Fibroblast of skin of left quadriceps (primary cell): ENCODE measurements around the gene FN3KRP.

ENCODE experiments used
- DNase-seq, 2 experiments: peaks; one replicate each; pipeline ENCODE4 v3.0.0-alpha.2; 2013; ENCODE audit warnings: low read depth in 2 of 2

Gene FN3KRP, protein sequence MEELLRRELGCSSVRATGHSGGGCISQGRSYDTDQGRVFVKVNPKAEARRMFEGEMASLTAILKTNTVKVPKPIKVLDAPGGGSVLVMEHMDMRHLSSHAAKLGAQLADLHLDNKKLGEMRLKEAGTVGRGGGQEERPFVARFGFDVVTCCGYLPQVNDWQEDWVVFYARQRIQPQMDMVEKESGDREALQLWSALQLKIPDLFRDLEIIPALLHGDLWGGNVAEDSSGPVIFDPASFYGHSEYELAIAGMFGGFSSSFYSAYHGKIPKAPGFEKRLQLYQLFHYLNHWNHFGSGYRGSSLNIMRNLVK

DNA sequence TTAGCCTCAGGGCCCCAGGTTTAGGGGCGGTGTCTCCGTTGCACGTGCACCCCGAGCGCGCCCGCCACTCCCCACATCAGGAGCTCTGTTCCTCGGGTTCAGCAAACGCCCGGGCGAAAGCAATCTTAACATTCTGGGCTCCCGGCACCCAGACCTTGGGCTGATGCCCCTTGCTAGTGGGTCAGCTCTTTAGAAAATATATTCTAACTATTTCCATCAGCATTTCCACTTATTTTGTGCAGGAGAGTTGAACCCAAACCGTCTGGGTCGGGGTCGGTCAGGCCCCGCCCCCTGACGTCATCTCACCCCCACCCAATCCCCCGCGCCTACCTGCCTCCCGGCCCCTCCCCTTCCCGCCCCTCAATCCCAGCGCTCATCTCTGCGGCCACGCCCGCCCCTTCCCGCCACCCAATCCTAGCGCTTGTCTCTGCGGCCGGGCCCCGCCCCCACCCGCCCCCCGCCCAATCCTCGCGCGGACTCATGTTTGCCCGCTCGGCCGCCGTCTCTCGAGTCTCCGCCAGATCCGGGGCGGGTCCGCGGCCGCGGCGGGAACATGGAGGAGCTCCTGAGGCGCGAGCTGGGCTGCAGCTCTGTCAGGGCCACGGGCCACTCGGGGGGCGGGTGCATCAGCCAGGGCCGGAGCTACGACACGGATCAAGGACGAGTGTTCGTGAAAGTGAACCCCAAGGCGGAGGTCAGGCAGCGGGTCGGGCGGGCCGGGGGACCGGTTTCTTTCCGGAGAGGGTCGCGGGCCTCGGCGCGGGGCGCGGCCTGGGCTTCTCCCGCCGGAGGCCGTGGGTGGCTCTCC lies at the start of gene FN3KRP:
Gene FN3KRP (plus strand): TSS at position 504 of the 808 bp plus-strand sequence. CDS start 50 bp downstream, at position 554.
- DNase-seq: peak; percentile 74 to 81

DNA sequence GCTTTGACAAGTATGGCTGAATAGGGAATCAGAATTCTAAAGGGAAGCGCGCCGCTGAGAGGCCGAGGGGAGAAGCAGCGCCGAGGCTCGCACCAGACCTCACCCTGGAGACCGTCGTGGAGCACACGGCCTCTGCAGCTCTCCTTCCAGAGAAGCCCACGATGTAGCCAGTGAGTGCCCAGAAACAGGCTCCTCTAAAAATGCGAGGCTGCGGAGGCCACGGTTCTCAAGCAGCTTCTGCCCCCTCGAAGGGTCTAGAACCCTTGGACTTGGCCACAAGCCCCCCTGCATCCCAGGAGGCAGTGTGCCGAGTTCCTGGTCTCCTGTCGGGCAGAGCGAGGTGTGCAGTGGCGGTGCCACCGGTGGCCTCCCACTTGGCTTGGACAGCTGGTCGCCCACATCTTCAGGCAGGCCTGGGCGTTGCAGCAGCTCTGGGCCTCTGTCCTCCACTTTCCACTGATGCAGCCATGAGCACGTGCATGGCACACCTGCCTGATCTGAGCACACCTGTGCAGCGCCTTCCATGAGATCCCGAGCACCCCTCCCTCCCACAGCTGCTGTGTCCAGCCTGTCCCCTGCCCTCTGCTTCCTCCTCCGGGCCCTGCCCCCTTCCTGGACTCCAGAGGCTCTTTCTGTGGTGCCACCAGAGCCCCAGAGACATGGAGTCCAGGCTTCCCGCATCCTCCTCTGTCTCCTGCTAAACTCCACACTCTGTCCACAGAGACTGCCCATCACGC lies 49.4 kb upstream of the FN3KRP start:
- DNase-seq: no peak

DNA sequence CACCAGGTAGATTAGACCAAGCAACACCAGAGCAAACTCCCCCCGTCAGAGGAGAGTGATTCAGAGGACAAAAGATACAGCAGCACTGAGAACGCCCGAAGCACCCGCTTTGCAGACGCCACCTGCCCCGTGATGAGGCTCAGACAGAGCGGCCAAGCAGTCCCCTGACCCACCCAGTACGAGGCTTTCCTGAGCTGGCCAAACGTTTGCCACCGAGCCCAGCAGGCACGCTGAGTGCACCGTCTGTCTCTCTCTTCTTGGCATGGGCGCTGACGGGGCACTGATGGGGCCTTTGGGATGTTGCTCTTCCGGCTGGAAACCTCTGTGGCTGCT lies 48.9 kb upstream of the FN3KRP start:
- DNase-seq: no peak

DNA sequence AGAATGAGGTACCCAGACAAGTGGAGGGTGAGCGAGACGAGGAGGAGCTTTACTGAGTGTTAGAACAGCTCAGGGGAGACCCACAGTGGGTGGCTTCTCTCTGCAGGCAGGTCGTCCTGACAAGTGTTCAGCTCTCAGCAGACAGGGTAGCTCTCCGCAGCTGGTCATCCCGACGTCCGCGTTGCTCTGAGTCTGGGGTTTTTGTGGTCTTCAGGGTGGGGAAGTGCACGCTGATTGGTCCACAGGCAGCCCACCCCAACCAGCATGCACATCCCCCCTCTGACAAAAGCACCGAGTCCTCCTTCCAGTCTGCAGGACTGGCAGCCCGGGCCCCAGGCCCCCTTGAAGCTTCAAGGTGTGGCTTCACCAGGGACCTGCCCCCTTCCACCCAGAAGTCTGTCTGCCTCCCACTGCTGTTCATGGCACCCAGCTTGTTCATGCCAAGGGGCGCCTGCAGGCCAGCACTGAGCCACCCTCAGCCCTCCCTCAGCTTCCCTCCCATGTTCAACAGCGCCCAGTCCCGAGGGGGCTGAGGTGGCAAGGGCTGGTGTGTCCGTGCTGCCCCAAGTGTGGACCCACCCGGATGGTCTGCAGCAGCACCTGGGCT lies 48.4 kb upstream of the FN3KRP start:
- DNase-seq: no peak

DNA sequence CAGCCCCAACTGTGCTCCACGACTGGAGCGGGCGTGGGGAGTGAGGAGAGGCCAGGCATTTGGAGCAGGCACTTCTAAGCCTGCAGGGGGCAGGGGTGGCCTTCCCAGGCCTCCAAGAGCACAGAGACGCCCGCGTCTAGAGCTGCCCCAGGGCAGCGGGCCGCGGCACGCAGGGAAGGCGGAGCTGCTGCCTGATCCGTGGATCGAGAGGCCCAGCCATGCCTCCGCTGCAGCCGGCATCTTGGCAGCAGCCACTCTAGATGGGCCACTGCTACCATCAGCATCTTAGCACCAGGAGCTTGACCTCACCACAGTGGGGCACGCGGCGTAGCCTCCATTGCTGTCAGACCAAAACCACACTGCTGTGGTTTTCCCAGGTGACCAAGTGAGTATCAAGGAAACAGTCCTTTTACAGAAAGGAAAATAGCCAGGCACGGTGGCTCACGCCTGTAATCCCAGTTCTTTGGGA lies 47.8 kb upstream of the FN3KRP start:
- peak; percentile 7 to 15 for DNase-seq

DNA sequence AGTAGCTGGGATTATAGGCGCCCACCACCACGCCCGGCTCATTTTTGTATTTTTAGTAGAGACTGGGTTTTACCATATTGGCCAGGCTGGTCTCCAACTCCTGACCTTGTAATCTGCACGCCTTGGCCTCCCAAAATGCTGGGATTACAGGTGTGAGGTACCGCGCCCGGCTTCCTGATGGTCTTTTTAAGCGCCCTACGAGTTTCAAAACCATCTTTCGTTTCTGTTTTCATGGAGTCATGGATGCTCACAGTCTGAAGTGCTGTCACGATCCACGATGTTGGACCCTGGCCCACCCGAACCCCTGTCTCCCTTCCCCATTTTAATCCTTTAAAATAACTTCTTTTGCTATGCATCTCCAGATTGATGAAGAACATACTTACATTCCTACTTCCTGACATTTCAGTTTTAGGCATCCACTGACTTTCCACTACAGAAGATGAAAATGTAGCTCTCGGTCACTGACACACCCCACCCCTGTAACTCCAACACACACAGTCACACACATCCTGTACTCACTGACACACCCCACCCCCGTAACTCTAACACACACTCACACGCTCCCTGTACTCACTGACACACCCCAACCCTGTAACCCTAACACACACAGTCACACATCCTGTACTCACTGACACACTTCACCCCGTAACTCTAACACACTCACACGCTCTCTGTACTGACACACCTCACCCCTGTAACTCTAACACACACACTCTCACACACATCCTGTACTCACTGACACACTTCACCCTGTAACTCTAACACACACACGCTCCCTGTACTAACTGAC lies 45.6 kb upstream of the FN3KRP start:
- DNase-seq: no peak

DNA sequence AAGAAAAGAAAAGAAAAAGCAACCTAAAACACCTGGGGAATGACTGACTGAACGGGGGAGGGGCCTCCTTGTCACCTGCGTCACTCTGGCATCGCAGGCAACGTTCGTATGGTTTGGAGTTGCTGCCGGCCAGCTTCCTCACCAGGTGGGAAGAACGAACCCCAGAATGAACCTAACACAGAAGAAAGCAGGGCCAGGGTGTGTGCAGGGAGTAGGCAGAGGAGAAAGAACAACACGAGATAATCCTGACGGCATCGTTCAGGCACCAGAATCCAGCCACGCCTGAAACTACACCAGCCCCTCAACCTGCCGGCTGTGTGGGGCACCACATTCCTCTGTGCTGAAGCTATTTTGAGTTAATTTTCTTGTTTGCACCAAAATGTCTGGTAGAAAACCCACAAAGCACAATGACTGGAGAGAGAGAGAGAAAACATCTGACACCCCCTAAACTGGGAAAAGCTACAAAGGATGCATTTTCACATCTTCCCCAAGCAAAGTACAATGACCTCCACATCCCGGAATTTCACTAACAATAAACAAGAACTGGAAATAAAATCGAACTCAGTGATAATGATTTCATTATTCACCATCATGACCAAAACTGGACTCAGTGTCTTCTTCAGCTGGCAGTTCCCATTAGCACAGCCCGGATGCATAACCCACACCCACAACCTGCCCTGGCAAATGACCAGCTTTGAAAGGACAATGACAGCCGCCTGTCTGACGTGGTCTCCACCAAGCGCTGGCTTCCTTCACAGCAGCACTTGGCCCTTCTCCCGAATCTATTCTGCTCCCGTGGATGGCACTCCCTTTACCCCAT lies 41.6 kb upstream of the FN3KRP start:
- no peak for DNase-seq

DNA sequence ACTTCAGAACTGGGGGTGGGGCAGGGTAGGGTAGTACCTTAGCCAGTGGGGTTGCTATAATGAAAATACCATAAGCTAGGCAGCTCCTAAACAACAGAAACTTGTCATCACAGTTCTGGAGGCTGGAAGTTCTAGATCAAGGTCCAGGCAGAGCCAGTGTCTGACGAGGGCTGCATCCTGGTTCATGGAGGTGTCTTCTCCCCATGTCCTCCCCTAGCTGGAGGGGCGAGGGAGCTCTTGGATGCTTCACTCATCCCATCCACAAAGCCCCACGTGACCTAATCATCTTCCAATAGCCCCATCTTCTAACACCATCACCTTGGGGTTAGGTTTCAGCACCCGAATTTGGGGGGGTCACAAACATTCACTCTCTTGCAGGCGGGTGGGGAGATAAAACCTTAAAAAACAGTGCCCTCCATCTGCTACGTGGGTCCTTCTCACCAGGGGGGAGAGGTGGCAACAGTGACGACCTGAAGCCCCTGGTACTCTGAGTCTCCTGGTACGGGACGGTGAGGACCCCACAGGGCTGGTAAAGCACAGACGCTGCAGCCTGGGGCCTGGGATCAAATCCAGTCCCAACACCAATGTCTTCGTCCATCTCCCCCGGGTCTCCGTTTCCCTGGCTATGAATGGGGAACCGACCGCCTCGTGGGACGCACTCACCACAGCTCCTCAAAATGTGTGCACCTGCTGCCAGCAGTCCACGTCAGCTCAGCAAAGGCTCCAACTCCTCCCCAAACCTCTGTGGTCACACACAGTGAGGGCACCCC lies 40.8 kb upstream of the FN3KRP start:
- no peak for DNase-seq

DNA sequence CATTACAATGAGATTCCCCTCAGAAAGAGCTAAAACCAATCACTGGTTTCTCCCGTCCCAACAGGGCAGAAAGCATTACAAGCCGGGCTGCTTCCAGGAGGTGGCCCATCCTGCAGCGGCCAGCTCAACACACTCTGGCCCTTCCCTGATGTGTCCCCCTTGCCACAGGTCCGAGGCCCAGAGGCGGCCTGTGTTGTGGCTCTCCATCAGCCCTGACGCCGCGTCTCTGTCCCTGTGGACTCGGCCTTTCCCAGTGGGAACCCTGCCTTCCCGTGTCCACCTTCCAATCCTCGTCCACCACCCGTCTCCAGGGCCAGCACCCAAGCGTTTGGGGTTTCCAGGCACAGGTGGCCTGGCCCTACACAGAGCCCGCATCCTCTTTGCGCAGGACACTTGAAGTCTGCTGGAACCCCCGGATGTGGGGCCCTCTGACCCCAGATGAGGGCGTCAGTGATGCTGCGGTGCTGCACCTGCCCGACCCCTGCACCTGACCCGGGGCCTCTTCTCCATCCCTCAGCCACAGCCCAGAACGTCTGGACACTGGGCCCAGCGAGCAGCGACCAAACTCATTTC lies 39.1 kb upstream of the FN3KRP start:
- DNase-seq: no peak

DNA sequence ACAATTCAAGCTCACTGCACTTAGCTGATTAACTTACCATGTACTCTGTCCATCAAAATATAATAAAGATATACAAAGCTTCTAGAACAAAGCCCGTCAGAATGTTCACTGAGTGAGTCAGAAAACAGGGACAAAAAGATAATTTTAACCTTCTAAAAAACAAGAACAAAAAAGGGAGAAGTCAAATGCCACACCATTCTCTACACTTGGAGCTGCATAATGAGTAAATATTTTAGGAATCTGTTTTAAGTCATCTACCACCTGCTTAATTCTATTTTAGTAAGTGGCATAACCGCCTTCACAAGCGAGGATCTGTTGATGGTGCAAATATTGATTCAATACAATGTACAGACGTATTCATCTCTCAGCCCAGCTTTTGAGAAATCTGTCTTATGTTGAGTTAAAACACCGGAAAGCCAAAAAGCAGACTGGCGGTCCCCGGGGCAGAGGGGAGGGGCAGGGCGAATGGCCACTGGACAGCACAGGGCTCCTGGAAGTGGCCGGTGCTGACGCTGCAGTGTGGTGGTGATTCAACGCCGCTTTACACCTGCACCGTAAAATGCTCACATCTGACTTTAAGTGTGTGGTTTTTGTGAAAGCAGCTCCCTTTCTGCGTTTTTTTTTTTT lies 38.1 kb upstream of the FN3KRP start:
- no peak for DNase-seq

DNA sequence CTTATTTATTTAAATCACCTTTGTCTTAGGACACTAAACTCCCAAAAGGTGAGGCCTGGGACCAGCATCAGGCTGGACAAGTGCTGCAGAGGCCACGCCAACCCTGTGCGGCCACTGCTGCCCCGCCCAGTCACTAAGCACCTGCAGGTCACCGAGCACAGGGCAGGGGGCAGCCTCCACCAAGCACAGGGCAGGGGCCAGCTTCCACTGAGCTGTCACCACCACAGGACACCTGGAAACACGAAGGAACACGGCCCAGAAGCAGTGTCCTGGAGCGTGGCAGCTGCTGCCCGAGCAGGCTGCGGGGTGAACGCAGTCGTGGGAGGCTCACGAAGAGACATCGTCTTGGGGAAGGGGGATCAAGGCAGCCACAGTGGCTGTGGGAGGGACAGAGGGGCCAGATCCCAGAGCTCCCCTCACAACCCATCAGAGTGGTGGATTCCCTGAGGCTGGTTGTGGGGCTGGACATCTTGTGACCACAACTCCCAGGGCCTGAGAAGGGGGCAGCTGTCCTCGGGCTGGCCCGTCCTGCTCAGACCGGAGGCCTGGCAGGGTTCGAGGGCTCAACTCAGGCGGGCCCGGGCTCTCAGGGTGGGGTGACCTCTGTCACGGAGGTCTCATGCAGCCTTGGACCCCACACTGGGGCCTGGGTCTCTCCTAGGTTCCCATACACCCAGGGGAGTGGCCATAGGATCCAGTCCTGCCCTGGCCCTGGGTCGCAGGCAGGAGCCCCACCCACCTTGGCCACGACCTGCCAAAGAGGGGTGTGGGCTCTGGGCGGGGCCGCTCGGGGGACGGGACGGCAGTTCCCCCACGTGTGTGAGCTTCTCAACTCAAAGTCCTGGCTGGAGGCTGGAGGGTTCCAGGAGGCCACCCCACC lies 36.7 kb upstream of the FN3KRP start:
- no peak for DNase-seq

DNA sequence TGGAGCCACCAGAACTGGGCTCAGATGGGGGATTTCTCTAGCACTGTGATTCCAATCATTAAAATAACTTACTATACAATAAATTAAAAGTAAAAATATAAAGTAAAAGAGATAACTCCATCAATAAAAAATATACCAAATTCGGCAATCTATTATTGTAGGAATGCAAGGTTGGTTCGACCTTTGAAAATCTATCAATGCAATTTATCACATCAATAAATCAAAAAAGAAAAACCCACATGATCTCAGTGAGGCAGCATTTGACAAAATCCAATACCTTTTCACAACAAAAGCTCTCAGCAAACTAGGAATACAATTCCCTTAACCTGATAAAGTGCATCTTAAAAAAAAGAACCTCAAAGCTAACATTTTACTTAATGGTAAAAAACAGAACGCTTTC lies 35.0 kb upstream of the FN3KRP start:
- no peak for DNase-seq

DNA sequence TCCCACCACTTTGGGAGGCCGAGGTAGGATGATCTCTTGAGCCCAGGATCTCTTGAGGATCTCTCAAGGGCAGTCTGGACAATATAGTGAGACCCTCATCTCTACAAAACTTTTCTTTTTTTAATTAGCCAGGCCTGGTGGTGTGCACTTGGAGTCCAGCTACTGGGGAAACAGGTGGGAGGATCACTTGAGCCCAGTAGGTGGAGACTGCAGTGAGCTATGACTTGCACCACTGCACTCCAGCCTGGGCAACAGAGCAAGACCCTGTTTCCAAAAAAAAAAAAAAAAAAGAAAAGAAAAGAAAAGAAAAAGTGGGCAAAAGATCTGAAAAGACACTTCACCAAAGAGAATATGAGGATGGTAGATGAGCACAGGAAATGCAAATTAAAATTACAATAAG lies 33.0 kb upstream of the FN3KRP start:
- no peak for DNase-seq

DNA sequence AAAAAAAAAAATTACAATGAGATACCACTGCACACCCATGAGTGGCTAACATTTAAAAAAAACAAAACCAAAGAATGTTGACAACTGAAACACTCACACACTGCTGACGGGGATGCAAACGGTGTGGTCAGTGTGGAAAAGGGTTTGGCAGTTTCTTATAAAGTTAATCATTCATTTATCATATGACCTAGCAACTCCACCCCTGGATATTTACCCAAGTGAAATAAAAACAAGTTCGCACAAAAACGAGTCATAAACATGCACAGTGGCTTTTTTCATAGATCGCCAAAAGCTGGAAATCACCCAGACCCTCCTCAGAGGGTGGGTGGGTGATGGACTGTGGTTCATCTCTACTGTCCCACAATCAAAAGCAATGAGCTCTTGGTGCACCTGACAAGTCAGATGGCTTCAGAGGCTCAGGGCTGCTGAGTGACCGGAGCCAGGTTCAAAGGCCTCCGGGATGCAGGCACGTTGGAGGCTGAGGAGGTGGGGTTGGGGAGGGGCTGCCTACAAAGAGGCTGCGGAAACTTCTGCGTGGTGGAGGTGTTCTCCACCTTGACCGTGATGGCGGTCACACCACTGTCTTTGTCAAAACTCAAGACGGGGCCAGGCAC lies 32.2 kb upstream of the FN3KRP start:
- no peak for DNase-seq

DNA sequence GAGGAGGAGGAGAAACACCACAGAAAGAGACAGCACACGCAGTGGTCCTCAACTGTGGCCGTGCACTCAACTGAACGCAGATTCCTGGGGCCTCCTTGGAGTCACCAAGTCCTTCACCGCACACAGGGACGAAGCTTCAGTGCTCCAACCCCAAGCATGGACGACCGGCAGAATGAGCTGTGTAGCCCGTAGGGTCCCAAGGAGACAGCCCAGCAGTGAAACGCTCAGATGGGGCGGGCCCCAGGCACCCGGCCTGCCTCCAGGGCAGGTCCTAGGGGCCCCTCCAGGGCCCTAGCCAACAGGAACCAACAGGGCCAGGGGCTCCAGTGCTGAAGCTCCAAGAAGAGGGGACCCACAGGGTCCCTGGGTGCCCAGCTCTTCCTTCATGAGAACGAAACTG lies 31.2 kb upstream of the FN3KRP start:
- no peak for DNase-seq

DNA sequence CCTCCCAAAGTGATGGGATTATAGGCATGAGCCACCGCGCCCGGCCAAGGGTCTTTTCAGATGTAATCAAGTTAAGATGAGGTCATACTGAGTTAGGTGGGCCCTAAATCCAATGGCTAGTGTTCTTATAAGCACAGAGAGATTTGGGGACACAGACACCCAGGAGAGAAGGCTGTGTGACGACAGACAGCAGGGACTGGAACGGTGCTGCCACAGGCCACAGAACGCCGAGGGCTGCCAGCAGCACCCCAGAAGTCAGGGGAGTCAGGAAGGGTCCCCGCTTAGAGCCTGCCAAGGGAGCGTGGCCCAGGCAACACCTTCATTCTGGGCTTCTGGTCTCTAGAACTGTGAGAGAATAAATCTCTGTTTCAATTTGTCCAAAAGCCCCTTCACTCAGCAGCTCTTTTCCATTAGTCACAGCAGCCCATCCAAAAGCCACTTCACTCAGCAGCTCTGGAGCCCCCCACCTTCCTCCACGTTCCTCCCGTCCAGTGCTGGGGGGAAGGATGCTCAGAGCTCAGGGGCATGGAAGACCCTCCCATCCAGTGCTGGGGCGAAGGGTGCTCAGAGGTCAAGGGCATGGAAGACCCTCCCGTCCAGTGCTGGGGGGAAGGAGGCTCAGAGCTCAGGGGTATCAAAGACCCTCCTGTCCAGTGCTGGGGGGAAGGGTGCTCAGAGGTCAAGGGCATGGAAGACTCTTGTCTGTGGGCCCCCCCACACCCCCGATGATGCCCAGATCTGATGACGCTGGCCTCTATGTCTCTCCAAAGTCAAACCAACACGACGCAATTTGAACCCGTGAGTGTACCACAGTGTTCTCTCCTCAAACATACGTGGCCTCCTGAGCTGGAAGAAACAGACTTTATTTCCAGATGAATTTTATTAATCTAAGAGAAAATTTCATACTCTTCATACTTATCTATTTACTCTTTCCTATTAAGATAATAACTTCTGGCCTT lies 29.9 kb upstream of the FN3KRP start:
- no peak for DNase-seq
